Fibroblast of villous mesenchyme (primary cell): ENCODE measurements around the gene CACYBP. TPM values are rescaled to one million over a fixed set of nuclear protein-coding genes. Genes with fewer than 3 reads are reported as not detected.

Experiments used
- DNase-seq: peaks from one replicate; pipeline ENCODE4 v3.0.0-alpha.2; 2010; ENCODE audit warnings: low read depth
- H3K4me3 ChIP-seq: 2 replicates; pipeline ENCODE4 v1.5.1; 2011; ENCODE audit warnings: low read depth, mild to moderate bottlenecking, low read length
- total RNA-seq: library from RNA; depleted of rRNA; stranded (reverse); fragments of >200 nt; gene quantifications from 2 replicates; pipeline ENCODE4 v1.2.3, GENCODE V29; 2012
- TF ChIP-seq, protein P1 (sequence below): IDR thresholded peaks from 2 replicates; pipeline ENCODE4 v1.5.1; 2012; ENCODE audit warnings: low read depth, mild to moderate bottlenecking, low read length; ENCODE audit not compliant: insufficient read depth

CACYBP gene, protein sequence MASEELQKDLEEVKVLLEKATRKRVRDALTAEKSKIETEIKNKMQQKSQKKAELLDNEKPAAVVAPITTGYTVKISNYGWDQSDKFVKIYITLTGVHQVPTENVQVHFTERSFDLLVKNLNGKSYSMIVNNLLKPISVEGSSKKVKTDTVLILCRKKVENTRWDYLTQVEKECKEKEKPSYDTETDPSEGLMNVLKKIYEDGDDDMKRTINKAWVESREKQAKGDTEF
- 222 and 281 TPM in 2 replicates for total RNA-seq

DNA sequence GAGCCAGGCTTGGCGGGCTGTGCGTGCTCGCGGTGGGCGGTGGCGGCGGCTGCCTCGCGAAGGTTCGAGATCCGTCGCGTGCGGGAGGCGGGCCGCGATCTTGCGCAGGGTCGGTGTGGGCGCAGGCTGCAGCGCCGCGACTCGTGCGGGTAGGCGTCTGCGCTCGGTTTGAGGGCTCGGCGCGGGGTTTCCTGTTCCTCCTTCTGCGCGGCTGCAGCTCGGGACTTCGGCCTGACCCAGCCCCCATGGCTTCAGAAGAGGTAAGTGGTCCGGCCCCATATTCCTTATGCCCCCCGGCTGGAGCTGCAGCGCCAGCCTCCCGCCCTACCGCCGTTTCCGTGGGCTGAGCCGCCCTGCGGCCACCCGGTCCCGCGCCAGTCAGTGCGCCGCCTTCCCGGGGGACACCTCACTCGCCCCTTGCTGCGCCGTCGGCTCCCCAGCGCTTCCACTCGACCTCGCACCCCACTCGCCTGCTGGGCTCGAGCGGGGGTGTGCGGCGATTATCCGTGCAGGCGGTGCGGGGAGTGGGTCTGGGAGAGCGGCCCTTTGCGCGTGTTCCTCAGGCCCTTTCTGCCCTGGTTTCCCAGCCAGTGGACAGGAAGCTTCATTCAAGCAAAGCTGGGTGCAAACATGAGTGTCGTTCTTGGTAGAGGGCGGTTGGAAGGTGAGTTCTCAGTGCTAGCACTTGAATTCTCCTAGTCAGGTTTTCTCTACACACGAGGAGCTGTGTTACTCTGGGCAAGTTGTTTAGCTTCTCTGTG is at the start of gene CACYBP:
TSS of gene CACYBP (plus strand) at position 12 of the 761 bp plus-strand sequence. CDS start at position 246, 234 bp downstream.
- TF ChIP-seq, protein P1, sequence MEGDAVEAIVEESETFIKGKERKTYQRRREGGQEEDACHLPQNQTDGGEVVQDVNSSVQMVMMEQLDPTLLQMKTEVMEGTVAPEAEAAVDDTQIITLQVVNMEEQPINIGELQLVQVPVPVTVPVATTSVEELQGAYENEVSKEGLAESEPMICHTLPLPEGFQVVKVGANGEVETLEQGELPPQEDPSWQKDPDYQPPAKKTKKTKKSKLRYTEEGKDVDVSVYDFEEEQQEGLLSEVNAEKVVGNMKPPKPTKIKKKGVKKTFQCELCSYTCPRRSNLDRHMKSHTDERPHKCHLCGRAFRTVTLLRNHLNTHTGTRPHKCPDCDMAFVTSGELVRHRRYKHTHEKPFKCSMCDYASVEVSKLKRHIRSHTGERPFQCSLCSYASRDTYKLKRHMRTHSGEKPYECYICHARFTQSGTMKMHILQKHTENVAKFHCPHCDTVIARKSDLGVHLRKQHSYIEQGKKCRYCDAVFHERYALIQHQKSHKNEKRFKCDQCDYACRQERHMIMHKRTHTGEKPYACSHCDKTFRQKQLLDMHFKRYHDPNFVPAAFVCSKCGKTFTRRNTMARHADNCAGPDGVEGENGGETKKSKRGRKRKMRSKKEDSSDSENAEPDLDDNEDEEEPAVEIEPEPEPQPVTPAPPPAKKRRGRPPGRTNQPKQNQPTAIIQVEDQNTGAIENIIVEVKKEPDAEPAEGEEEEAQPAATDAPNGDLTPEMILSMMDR, result no peak

DNA sequence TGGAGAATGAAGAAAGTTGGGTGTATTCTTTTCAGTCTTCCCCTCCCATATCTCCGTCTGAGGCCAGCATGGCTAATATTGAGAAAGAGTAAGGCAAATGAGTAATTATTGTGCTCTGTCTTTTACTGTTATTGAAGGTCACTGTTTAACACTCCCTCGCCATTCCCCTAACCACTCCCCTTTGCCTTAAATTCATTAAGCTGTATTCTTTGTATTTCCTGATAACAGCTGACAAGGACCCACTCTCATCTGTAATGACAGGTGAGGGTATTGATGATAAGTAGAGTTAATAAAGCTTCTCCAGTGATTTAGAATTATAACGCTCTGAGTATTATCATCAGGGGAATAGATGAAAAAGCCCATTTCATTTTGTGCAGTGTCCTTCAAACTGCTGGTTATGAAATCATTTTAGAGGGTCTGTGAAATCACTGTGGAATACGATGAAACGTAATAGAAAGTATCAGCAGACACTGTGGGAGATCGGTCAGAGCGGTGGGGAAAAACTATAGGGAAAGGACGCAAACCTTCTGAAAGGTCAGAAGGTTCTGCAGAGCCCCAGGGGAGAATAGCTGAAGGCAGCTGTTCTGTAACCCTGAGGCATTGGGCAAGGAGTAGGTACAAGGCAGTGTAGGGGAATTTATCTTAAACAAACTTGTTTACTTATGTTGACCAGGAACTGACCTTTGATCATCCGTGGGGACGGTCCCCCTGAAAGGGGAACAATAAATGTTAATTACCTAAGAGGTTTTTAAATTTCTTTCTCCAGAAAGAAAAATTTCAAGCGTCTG is 46.3 kb upstream of the CACYBP start:
- no peak for DNase-seq
- TF ChIP-seq, protein P1, result no peak
- H3K4me3 ChIP-seq, result no peak overlapping the region

More for the DNA sequence above, at the start of gene CACYBP:
- H3K4me3 ChIP-seq, result peak within 1 kb of the TSS; percentile 96
- peak; percentile 45 for DNase-seq

DNA sequence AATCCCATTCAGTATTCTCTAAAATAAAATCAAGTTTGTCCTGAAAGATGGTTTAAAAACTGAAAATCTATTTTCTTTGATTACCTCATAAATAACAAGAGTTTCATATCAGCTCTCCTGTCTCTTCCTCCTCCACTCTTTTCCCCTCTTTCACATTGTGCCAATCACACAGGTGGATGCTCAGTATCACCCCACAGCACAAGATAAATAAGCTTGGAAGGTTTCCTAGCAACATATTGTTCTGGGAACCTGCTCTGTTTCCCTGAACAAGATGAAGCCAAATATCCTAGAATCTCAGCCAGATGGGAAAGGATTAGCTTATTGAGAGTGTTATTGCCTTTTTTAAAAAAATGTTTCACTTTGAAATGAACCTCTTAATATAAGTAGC is 45.7 kb upstream of the CACYBP start:
- DNase-seq, result no peak
- TF ChIP-seq, protein P1, result no peak

DNA sequence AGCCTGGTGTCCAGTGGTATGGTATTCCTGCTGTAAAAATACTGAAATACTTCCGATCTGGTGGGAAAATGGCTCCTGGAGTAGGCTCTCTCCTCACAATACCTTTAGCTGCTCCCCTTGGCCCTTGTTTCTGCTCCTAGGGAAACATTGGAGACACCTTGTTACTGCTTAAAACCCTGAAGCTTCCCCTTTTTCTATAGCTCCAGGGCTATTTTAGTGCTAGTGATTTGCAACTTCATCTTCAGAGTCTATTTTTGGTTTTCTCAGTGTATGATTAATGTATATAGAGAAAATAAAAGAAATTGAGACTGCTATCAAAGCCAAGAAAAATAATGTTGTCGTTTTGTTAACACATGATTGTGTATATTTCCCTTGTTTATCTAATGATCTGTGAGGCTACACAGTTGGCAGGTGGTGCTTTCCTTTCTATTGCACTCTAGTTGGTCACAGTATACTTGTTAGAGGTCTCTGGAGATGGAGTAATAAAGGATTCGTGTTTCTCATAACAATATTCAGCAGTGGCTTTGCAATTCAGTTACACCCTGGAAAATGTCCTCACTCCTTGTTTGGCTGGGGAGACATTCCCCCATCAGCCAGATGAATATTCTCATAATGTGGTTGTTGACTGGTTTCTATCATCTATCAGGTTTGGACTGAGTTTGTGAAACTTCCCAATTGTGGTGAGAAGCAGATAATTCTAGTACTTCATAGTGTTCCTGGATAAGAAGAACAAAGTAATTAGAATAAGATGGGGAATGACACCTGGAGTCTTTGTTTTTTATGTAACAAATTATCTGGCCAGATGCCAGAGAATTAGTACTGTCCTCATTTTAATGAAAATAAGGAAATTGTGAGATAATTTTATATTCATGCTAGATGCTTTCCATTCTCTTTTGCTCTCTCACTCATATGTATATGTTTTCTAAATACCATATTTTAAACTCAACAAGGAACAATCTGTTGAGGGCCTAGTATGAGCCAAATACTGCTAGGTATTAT is 44.8 kb upstream of the CACYBP start:
- TF ChIP-seq, protein P1, result no peak
- H3K4me3 ChIP-seq, result no peak overlapping the region
- no peak for DNase-seq

More for the DNA sequence above, 45.7 kb upstream of the CACYBP start:
- H3K4me3 ChIP-seq, result no peak overlapping the region

DNA sequence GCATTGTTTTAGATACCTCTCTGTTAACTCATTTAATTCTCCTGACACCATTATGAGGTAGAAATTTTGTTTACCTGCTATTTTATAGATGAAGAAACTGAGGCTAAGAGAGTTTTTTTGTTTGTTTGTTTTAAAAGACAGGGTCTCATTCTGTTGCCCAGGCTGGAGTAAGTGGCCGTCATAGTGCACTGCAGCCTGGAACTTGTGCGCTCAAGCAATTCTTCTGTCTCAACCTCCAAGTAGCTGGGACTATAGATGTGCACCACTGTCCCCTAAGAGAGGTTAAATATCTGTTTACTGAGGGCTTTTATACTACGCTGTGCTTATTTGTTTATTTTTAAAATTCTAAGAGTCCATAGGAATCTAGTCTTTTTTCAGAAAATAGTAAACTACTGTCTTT is 43.7 kb upstream of the CACYBP start:
- TF ChIP-seq, protein P1, result no peak
- no peak for DNase-seq

DNA sequence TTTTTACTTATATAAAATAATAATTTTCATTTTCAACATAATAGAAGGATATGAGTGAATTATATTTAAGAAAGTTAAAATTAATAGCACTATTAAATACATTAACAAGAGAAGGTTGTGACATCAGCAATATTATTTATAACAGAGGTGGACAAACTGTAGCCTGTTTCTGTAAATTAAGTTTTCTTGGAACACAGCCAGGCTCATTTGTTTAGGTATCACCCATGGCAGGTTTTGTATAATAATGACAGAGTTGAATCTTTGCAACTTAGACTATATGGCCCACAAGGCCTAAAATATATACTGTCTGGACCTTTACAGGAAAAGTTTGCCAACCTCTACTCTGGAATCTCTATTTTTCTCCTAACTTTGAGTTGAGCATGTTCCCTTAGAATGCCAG is 42.8 kb upstream of the CACYBP start:
- TF ChIP-seq, protein P1, result no peak
- no peak overlapping the region for H3K4me3 ChIP-seq
- no peak for DNase-seq

More for the DNA sequence above, 43.7 kb upstream of the CACYBP start:
- no peak overlapping the region for H3K4me3 ChIP-seq
